ENCODE results near the gene CCDC71. TPM values are rescaled to one million over a fixed set of nuclear protein-coding genes. Genes with fewer than 3 reads are reported as not detected.

Gene CCDC71
- total and polyA plus RNA-seq, 2 of the 13 experiments (the other 11 are each of a cell fraction or from before 2014, with no cell fraction given): 9.7 to 14.3 TPM

DNA sequence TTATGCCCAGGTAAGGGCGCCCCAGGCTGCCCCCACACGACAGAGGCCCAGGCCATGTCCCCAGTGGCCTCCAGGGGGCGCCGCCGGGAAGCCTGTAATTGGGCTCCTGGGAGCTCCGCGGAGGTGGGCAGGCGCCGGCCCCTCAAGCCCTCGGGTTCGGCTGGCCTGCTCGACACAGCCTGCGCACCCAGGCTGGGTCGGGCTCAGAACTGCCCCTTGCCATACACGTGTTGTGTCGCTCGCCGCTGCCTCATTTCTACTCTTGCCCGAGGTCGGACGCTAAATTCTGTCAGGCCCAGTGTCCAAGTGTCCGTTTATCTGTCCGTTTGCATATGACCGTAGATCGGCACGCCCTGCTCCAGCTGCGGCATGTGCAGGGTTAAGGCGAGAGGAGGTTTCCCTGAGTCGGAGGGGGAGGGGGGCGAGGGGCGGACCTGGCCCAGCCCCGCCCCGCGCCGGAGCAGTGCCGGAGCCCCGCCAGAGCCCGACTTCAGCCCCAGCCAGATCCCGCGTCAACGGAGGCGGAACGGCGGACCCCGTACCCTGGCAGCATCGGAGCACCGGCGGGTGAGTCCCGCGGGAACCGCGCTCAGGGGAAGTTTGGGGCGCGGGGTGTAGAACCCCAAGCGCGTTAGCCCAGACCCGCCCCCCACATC, 5.1 kb upstream of the CCDC71 start, which contains the start of gene KLHDC8B (continued):
- TF ChIP-seq, protein P1, sequence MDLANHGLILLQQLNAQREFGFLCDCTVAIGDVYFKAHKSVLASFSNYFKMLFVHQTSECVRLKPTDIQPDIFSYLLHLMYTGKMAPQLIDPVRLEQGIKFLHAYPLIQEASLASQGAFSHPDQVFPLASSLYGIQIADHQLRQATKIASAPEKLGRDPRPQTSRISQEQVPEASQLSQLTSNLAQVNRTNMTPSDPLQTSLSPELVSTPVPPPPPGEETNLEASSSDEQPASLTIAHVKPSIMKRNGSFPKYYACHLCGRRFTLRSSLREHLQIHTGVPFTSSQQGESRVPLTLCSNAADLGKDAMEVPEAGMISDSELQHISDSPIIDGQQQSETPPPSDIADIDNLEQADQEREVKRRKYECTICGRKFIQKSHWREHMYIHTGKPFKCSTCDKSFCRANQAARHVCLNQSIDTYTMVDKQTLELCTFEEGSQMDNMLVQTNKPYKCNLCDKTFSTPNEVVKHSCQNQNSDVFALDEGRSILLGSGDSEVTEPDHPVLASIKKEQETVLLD (CRISPR knock-in tag; IDR thresholded peaks at IDR 0.05; ENCODE audit: low read depth): peak; percentile 62; the same call in 1 of the 2 replicates
- TF ChIP-seq CCAR2 (optimal IDR thresholded peaks at IDR 0.05; ENCODE audit: low read depth, low read length) (no peak), ZNF501 (CRISPR knock-in tag; IDR thresholded peaks at IDR 0.05) (peak; percentile 86), ZNF263 (CRISPR knock-in tag; IDR thresholded peaks at IDR 0.05) (peak; percentile 45; the same call in 1 of the 2 replicates), ZBTB3 (CRISPR knock-in tag; IDR thresholded peaks at IDR 0.05; ENCODE audit: borderline replicate concordance, low read depth) (peak; percentile 73; the same call in 1 of the 2 replicates), ZNF17 (CRISPR knock-in tag; IDR thresholded peaks at IDR 0.05) (no peak), PITX1 (CRISPR knock-in tag; IDR thresholded peaks at IDR 0.05) (peak; percentile 71), SOX13 (IDR thresholded peaks at IDR 0.05) (no peak), SOX13 (CRISPR knock-in tag; conservative IDR thresholded peaks at IDR 0.05 in 1 of 2, IDR thresholded peaks at IDR 0.05 in 1 of 2) (0 out of 4 replicates have a peak, but pooled peaks of 1 of the 2 experiments have one; percentile 44), ZSCAN21 (CRISPR knock-in tag; IDR thresholded peaks at IDR 0.05; ENCODE audit: borderline replicate concordance) (no peak), ZNF766 (CRISPR knock-in tag; IDR thresholded peaks at IDR 0.05; ENCODE audit: borderline replicate concordance) (peak; percentile 79), MEIS1 (CRISPR knock-in tag; IDR thresholded peaks at IDR 0.05; ENCODE audit: borderline replicate concordance) (peak; percentile 63; the same call in 1 of the 2 replicates), SMC3 (IDR thresholded peaks at IDR 0.05; ENCODE audit: low read length) (peak; percentile 7; the same call in 1 of the 2 replicates), ETV5 (CRISPR knock-in tag; IDR thresholded peaks at IDR 0.05; ENCODE audit: borderline replicate concordance) (no peak; the same call in 1 of the 2 replicates), ELF1 (CRISPR knock-in tag; IDR thresholded peaks at IDR 0.05) (0 out of 2 replicates have a peak, but pooled peaks have one; percentile 4), ZNF205 (CRISPR knock-in tag; IDR thresholded peaks at IDR 0.05) (0 out of 2 replicates have a peak, but pooled peaks have one; percentile 21), ZNF746 (CRISPR knock-in tag; IDR thresholded peaks at IDR 0.05) (peak; percentile 88), RFX1 (IDR thresholded peaks at IDR 0.05) (no peak), ZNF331 (CRISPR knock-in tag; IDR thresholded peaks at IDR 0.05) (peak; percentile 44)
- TF ChIP-seq, protein P2, sequence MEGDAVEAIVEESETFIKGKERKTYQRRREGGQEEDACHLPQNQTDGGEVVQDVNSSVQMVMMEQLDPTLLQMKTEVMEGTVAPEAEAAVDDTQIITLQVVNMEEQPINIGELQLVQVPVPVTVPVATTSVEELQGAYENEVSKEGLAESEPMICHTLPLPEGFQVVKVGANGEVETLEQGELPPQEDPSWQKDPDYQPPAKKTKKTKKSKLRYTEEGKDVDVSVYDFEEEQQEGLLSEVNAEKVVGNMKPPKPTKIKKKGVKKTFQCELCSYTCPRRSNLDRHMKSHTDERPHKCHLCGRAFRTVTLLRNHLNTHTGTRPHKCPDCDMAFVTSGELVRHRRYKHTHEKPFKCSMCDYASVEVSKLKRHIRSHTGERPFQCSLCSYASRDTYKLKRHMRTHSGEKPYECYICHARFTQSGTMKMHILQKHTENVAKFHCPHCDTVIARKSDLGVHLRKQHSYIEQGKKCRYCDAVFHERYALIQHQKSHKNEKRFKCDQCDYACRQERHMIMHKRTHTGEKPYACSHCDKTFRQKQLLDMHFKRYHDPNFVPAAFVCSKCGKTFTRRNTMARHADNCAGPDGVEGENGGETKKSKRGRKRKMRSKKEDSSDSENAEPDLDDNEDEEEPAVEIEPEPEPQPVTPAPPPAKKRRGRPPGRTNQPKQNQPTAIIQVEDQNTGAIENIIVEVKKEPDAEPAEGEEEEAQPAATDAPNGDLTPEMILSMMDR (CRISPR knock-in tag; IDR thresholded peaks at IDR 0.05): peak; percentile 93
- TF ChIP-seq, protein P3, sequence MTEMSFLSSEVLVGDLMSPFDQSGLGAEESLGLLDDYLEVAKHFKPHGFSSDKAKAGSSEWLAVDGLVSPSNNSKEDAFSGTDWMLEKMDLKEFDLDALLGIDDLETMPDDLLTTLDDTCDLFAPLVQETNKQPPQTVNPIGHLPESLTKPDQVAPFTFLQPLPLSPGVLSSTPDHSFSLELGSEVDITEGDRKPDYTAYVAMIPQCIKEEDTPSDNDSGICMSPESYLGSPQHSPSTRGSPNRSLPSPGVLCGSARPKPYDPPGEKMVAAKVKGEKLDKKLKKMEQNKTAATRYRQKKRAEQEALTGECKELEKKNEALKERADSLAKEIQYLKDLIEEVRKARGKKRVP (CRISPR knock-in tag; IDR thresholded peaks at IDR 0.05): 0 out of 4 replicates have a peak, but pooled peaks of 1 of the 2 experiments have one; percentile 53
- TF ChIP-seq, protein P4, sequence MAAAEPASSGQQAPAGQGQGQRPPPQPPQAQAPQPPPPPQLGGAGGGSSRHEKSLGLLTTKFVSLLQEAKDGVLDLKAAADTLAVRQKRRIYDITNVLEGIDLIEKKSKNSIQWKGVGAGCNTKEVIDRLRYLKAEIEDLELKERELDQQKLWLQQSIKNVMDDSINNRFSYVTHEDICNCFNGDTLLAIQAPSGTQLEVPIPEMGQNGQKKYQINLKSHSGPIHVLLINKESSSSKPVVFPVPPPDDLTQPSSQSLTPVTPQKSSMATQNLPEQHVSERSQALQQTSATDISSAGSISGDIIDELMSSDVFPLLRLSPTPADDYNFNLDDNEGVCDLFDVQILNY (CRISPR knock-in tag; conservative IDR thresholded peaks at IDR 0.05): no peak
- TF ChIP-seq, protein P5, sequence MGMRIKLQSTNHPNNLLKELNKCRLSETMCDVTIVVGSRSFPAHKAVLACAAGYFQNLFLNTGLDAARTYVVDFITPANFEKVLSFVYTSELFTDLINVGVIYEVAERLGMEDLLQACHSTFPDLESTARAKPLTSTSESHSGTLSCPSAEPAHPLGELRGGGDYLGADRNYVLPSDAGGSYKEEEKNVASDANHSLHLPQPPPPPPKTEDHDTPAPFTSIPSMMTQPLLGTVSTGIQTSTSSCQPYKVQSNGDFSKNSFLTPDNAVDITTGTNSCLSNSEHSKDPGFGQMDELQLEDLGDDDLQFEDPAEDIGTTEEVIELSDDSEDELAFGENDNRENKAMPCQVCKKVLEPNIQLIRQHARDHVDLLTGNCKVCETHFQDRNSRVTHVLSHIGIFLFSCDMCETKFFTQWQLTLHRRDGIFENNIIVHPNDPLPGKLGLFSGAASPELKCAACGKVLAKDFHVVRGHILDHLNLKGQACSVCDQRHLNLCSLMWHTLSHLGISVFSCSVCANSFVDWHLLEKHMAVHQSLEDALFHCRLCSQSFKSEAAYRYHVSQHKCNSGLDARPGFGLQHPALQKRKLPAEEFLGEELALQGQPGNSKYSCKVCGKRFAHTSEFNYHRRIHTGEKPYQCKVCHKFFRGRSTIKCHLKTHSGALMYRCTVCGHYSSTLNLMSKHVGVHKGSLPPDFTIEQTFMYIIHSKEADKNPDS (CRISPR knock-in tag; IDR thresholded peaks at IDR 0.05): 0 out of 2 replicates have a peak, but pooled peaks have one; percentile 77

Measured in HepG2 (cell line).